Stimulated activated CD8-positive, alpha-beta memory T cell treated with anti-CD3 and anti-CD28 coated beads, Interleukin-15, amount 100 ng/mL, for 1 hour (primary cell): ENCODE data around the gene CDC5L.

Experiments
- DNase-seq: peaks from one replicate; pipeline ENCODE4 v3.0.0-alpha.2; 2020; ENCODE audit warnings: low read depth

Gene CDC5L

DNA sequence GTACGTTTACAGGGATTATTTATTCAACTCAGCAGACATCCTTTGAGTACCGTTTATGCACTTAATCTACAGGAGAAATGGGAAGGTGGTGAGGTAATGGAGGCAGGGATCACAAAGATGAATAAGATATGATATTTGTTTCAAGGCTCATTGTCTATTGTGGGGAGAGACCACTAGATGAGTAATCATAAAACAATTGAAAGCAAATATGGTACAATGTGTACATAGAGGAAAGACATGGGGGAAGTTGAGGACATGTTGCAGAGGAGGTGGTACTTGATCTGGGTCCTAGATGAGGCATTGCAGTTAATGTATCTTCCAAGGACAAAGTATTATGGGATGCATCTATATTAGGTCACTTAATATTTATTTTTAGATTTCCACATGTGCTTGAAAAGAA, 13.7 kb upstream of the CDC5L start:
- DNase-seq, result no peak

GRCh38 chr6:44375071-44375470, 12.4 kb upstream of the CDC5L start:
- DNase-seq, result no peak

DNA sequence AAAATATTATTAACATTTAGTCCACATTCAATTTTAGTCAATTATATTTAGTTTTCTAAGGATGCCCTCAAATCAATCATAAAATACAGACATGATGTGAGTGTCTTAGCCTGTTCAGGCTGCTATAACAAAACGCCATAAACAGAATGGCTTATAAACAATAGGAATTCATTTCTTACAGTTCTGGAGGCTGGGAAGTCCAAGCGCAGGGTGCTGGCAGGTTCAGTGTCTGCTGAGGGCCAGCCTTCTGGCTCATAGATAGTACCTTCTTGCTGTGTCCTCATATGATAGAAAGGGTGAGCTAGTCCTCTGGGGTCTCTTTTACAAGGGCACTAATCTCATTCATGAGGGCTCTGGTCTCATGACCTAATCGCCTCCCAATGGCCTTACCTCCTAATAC, 10.0 kb upstream of the CDC5L start:
- no peak for DNase-seq

GRCh38 chr6:44377971-44378370, 9.5 kb upstream of the CDC5L start:
- no peak for DNase-seq

- no peak for DNase-seq
Observed at GRCh38 chr6:44381739-44382138, 5.8 kb upstream of the CDC5L start.

DNA sequence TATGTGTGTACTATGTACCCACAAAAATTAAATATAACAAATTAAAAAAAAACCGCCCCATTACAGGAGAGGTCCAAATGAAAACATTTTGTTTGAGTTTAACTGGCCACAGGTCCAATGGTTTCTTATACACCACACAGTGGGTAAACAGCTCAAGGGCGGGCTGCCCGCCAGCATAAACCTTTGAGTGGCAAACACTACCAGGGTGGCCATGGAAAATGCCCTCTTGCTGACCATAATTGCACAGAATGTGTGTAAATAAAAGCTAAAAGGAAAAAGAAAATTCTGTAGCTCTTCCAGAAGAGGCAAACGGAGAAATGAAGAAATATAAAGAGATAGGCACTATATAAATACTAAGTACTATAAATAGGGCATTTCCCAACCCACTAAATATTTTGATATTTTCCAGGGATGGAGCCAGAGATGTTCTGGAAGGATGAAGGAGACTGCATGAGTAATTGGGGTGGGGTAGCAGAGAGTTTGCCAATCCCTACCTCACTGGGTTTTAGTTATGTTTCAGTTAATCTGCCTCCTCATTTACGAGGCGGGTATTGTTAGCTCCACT, 1.1 kb upstream of the CDC5L start:
- no peak for DNase-seq

DNA sequence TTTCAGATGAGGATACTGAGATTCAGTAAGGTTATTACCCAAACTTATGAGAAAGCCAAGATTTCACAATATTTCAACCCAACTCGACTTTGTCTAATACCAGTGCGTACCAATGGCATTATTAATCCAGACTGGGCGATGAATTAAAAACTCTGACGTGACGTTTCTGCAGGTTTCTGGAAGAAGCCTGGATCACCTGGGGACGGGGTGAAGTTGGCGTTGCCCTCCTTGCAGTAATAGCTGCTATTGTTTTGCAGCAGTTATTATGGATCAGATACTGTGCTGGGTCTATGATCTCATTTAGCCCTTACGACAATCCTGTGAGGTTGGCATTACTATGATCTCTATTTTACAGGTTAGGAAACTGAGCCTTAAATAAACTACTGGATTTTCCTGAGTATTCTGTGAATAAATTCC, 569 bp upstream of the CDC5L start:
- no peak for DNase-seq

GRCh38 chr6:44388135-44388487, 605 bp downstream of the CDC5L start:
- DNase-seq, result no peak

GRCh38 chr6:44388887-44389286, 1.4 kb downstream of the CDC5L start:
- no peak for DNase-seq

GRCh38 chr6:44390158-44390683, 2.7 kb downstream of the CDC5L start:
- DNase-seq, result no peak

DNA sequence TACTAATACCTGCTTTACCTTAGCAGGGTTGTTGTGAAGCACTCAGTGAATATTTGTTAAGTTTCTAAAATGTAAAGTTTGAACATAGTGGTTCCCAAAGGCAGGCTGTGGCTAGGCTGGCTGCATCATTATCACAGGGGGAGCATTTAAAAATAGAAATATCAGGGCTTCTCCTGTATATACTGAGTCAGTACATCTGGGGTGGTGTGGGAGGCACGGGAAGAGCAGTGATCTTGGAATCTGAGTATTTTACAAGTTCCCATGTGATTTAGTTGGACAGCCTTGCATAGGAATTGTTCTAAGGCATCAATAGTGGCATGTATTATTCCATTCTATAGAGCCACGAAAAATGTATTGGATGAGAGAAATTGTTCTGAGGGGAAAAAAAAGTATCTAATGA, 8.0 kb downstream of the CDC5L start:
- no peak for DNase-seq

DNA sequence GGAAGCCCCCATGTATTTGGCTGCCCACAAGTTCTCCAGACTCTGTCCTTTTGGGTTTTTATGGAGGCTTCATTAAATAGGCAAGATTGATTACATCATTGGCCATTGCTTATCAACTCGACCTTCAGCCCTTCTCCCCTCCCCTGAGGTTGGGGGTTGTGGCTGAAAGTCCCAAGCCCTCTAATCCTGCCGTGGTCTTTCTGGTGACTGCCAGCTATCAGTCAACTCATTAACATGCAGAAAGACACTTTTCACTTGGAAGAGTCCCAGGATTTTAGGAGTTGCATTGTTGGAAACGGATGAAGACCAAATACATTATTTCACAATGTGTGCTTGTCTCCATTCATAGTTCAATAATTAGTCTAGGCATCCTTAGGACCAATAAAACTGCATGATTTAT, 9.5 kb downstream of the CDC5L start:
- DNase-seq, result no peak

DNA sequence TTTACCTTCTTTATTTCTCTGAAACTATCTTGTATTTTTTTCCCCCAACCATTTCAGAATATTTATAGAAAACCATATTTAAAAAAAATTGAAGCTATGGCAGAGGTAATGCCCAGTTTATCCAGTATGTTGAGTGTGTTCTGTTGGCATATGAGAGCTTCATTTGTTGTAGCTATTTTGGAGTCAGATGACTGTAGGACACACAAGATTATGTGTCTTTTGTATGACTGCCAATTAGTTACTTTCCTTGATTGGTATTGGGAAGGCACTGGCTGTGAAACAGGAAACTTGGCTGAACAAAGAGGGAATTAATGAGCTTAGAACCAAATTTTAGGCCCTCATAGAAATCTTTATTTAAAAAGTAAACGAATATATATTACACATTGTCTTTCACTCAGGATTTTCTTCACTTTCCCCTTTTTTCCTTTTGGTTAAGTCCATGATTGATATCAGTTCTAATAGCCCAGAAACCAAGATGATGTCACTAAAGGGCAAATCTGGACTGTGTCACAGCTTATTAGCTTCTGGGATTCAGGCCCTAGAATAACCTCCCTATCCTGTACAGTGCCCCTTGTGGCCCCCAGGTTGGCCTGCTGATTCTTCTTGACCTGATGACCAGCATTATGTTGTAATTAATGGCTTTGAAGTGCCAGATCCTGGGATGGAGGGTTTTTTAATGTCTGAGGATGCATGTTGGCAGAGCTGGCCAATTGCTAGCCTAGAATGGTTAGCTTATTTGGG, 10.1 kb downstream of the CDC5L start:
- no peak for DNase-seq

DNA sequence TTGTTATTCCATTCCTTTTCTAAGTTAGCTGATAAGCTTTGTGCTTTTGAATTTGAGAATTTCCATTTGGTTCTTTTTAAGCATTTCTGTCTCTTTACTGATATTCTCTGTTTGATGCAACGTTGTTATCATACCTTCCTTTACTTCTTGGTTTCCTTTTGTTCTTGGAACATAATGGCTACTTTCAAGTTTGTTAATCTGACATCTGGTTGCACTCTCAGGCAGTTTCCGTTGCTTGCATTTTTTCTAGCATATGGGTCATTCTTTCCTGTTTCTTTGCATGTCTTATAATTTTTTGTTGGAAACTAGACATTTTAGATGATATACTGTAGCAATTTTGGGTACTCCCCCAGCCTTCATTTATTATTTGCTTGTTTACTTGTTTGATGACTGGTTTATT, 12.5 kb downstream of the CDC5L start:
- DNase-seq, result no peak

GRCh38 chr6:44400572-44400971, 13.1 kb downstream of the CDC5L start:
- DNase-seq, result no peak

- no peak for DNase-seq
Observed at GRCh38 chr6:44401138-44401537, 13.6 kb downstream of the CDC5L start.

GRCh38 chr6:44404022-44404714, 16.7 kb downstream of the CDC5L start:
- no peak for DNase-seq

GRCh38 chr6:44404715-44405099, 17.2 kb downstream of the CDC5L start:
- no peak for DNase-seq

DNA sequence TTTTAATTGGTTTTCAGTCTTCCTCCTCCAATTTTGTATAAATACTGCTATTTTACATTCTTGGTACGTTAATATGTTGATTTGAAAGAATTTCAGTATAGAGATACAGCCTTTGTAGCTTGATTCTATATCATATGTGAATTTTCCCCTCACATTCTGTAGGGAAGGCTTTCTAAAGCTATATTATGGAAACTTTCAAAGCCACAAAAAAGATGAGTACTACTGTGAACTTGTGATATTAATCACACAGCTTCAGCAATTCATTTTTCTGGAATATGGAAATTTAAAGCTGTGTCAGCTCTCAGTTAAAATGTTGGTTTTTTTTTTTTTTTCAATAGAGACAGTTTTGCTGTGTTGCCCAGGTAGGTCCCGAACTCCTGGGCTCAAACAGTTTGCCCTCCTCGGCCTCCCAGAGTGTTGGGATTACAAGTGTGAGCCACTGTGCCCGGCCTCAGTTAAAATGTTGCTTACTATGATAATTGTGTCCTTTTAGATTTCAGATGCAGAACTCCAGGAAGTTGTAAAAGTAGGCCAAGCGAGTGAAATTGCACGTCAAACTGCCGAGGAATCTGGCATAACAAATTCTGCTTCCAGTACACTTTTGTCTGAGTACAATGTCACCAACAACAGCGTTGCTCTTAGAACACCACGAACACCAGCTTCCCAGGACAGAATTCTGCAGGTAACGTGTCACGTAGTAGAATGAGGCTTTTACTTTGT, 20.6 kb downstream of the CDC5L start:
- no peak for DNase-seq

DNA sequence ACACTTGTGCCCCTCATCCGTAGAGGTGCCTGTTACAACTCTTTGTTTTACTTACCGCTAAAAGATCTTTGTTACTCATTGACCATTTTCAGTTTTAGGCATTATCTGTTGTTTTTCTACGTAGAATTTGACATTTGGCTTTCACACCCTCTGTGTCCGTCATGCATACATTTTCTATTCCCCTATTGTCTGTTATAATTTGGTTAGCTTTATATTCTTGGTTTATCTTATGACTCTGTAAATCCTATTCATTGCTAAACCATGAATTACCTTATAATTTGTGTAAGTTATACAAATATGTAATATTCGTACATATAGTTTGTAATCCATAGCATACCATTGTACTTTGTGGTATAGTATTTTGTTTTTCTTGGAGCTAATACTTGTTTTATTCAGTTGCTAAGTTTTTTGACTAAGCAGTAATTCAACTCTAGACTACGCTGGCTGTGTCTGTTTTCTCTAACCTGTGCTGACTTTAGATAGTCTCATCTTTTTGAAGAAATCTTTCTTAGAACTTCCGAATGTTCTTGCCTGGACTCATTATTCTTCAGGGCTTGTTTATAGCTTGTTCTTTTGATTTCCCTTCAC, 21.8 kb downstream of the CDC5L start:
- DNase-seq, result no peak

GRCh38 chr6:44410363-44410762, 22.9 kb downstream of the CDC5L start:
- DNase-seq, result no peak

GRCh38 chr6:44411141-44411540, 23.6 kb downstream of the CDC5L start:
- no peak for DNase-seq
